Stimulated activated CD4-positive, alpha-beta T cell treated with anti-CD3 and anti-CD28 coated beads, Interleukin-15, amount 100 ng/mL, for 48 hours (primary cell): Measurements from ENCODE around the gene CDK3.
"Not testable (repeated sequence)": the region's sequence is repeated elsewhere in the genome, so short reads cannot be mapped to it uniquely, and the experiment has no call there.

Experiments
- DNase-seq, 2 donors: peaks; one replicate each; pipeline ENCODE4 v3.0.0-alpha.2; 2020; ENCODE audit warnings: low read depth in 2 of 2

CDK3 gene

DNA sequence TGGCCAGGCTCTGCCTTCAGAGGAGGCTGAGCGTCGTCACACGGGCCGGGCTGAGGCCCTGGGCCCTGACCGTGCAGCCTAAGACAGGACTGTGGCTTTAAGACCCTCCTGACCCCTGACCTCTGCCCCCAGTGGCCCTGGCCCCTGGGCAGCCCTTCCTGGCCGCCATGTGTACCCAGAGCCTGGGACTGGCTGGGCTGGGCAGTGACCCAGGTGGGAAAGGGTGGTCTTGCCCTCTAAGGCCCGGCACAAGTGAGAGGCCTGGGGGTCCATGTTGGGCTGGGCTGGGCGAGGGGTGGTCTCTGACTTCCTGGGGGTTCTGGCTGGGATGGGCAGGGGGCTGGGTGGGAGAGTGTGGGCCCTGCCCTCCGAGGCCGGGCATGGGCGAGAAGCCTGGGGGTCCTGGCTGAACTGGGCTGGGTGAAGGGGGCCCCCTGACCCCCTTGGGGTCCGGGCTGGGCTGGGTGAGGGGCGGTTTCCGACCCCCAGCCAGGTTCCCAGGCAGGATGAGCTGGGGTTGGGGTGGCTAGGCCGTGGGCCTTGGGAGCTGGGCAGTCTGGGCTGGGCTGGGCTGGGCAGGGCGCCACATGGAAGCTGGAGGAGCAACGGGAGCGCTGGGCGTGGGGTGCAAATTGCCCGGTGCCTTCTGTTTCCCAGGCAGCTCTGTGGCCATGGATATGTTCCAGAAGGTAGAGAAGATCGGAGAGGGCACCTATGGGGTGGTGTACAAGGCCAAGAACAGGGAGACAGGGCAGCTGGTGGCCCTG is at the start of gene CDK3:
Gene CDK3, plus strand, starts transcription at position 101 of the 767 bp plus-strand sequence. Its CDS starts 571 bp downstream, at position 672.
- no peak for DNase-seq

DNA sequence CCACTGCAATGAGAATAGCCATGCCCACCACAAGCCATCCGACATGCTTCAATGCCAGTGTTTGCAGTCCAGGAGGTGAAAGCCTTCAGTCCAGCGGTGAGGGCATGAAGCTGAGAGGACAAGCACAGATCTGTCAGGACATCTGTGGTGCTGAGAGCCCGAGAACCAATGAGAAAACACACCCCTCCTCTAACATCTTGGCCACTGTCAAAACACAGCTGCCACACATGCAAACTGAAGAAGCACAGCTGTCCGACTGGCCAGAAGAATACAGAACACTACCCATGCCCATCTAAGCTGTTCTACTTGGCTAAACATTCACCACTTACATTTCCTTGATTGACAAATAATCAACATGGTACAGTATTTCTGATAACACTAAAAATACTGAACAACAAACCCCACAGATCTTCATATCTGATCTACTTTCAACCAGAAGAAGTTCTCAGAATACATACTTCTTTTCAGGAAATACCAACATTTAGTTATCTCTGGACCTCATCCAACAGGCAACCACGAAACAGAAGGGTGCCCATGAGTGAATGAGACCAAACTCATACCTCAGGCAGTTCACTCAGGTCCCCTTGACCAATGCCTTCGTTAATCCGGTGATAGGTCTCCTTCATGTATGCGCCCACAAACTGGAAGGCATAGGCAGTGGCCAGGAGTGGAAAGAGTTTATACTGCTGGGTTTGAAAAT is 49.6 kb upstream of the CDK3 start:
- DNase-seq = no peak

DNA sequence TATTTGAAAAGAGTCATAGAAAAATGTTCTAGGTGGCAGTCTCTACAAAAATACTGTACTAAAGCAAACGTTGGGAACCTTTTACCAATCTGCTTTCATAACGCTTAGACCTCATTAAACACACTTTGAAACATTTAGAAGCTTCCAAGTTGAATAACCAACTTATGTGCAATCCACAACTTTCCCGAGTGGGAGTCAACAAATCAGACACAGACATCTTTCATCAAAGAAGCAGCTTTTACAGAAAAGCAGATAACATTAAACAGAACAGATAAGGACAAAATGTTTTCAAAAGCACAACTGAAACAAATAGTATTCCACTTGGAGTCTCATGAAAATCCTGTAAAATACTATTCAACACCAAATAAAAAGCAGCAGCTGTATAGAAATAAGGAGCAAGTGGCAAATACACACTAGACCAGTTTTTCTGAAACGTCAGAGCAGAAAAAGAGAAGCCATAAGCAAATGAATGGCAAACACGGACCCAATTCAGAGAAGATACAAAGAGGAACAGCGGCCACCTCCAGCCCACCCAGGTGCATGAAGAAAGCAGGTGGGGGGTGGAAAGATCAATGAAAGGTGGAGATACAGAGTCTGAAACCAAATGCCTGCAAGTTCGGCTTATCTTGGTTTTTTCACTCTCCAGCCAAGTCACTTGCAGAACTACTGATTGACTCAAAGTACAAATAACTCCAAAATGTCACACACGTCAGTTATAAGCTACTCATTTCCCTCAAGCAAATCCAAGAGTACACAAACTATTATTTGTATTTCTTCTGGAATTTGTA is 41.4 kb upstream of the CDK3 start:
- no peak for DNase-seq

DNA sequence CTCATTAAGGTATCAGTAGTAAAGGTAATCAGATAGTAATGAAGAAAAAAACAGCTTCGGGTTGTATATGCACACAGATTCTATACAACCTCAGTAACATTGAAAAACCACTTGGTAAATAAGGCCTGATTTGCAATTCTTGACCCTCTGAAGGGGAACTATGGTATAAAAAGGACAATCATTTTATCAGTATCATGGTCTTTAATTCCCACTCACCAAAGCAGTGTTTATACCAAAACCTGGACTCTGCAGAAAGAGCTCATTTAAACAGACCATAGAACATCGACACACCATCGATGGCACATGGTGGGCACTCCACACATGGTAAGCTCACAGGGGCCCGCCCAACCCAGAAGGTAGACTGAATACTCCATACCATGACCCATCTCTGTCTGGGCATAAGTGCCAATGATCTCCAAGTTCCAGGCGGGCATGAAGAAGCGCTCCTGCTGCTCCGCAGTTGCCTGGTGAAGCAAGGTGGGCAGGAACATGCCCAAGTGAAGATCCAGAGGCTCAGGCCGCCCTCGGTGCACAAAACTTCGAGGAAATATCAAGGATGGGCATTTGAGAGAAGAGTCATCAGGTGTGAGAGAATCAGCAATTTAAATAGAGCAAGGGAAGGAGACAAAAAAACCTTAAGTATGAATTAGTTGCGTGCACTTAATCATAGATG is 40.7 kb upstream of the CDK3 start:
- DNase-seq = no peak

DNA sequence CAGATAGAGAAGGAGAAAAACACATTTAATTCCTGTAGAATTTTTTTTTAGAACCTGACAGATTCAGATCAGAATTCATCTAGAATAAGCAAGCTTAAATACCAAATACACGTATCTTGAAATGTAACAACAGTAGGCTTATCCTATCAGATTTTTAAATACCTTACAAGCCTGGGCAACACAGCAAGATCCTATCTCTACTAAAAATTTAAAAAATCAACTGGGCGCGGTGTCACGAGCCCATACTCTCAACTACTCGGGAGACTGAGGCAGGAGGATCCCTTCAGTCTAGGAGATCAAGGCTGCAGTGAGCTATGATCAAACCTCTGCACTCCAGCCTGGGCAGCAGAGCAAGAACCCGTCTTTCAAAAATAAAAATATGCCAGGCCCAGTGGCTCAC is 35.2 kb upstream of the CDK3 start:
- no peak for DNase-seq

DNA sequence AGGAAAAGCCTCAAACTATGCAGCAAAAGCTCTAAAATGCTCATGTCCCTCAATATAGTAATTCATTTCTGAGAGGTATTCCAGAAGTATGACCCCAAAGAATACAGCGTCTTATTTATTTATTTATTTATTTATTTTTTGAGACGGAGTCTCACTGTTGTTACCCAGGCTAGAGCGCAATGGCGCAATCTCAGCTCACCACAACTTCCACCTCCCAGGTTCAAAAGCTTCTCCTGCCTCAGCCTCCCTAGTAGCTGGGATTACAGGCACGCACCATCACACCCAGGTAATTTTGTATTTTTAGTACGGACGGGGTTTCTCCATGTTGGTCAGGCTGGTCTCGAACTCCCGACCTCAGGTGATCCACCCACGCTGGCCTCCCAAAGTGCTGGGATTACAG is 31.6 kb upstream of the CDK3 start:
- DNase-seq = not testable (repeated sequence)

DNA sequence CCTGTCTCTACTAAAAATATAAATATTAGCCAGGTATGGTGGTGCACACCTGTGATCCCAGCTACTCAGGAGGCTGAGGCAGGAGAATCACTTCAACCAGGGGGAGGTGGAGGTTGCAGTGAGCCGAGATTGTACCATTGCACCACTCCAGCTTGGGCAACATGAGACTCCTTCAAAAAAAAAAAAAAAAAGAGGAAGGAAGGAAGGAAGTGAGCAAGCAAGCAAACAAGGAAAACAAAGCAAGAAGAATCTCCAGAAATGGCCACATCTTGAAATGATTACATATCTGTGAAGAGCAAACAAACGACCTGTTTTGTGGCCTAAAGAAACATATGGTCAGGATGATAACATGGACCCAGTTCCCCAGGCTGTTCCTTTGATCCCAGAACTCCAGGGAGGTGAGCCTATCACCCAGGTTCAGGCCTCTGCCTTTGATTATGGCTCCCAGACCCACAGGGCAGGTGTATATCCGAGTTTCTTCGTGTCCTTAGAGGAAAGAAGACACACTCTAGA is 30.6 kb upstream of the CDK3 start:
- no peak for DNase-seq

DNA sequence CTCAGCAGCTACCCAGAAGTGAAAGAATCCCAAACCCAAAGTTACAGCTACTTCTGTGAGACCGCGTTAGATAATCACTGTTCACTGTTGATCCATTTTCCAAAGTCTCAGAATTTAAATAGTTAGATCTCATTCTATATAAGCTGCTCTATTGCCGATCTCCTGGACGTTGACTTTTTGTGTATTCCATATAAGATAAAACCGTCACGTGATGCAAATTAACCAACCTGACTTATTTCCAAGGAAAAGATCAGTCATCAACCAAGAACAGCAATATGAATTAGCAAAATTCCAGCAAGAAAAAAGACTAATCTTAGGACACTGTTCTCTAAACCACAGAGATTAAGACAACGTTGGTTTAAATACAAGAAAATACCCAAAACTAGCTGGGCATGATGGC is 30.0 kb upstream of the CDK3 start:
- no peak for DNase-seq

DNA sequence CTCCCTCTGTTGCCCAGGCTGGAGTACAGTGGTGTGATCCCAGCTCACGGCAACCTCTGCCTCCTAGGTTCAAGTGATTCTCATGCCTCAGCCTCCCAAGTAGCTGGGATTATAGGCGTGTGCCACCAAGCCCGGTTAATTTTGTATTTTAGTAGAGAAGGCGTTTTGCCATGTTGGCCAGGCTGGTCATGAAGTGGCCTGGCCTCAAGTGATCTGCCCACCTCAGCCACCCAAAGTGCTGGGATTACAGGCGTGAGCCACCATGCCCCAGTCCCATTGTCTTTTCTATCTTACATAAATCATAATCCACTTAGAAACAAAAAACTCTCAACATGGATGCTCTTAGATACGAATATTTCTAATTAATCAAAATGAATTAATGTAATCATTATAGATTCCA is 25.5 kb upstream of the CDK3 start:
- DNase-seq = not testable (repeated sequence)

DNA sequence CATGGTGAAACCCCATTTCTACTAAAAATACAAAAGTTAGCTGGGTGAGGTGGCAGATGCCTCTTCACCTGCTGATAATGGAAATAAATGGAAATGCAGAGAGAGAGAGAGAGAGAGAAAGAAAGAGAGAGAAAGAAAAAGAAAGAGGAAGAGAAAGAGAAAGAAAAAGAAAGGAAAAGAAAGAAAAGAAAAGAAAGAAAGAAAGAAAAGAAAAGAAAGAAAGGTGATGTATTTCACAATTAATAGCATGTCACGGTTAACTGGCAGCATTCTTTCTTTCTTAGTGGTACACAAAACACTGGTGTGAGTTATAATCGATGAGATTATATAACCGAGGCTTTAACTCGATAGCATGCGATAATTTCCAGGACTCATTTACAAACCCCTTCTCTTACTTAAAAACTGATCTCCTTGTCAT is 24.9 kb upstream of the CDK3 start:
- no peak for DNase-seq

DNA sequence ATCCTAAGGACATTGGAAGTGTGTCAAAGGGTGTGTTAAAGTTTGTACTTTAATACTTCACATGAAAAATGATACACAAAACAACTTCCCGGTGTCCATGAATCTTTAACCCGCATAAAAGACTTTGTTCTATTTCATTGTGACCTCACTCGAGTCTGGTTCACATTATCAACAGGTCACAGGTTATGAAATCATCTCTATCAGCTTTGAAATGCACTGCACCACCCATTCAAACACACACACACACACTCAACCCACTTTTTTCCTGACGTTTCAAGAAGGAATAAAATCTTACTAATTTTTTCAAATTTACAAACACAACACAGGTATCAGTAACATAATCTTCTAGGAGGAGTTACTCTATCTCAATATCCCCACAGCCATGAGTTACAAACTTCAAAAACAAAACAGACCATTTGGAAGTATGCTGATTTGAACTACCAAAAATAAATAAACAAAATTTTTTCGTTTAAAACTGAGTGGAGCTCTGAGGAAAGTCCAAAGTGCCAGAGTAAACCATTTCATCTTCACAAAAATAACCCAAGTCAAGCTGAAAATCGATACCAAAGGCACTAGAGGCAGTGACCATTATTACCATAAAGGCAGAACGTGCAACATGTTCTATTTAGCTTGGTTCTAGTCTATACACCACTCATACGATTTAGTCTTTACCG is 24.3 kb upstream of the CDK3 start:
- no peak for DNase-seq

DNA sequence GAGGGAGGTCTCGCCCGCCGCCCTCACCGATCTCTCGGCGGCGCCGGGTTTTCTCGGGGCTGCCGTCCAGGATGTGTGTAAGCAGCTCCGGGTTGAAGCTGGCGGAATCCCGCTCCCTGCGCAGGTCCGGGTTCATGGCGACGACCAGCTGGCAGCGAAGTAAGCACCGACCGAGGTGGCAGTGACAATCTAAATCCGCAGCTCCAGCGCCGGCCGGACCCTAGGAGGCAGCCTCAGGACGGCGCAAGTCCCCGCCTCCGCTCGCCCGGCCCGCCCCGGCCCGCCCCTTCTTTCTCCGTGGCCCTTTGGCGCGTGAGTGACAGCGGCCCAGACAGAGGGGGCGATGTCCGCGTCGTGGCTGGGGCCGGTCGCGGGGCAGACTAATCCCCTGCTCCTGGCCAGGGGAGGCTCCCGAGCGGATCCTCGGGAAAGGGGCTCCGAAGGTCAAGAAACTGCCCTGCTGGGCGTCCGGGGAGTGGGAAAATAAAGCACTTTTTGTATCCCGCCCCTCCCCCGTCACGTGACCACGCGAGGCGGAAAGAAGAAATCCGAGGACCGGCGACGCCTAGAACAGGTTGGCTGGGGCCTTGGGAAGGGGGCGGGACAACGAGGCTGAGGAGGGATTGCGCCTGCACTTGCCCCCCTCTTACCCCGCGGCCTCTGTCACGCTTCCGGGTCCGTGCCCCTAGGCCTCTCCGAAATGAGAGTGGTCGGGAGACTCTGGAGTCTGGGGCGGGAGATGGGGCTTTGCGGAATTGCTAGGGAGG is 21.5 kb upstream of the CDK3 start, which contains the start of the genes ACOX1 and TEN1:
Gene ACOX1, minus strand, starts transcription at position 229 of the 767 bp plus-strand sequence. Its CDS starts 93 bp downstream, at position 136.
Gene TEN1, plus strand, starts transcription at position 303 of the 767 bp plus-strand sequence. CDS start 6,953 bp downstream, outside the sequence.
- DNase-seq = peak; percentile 93 to 97

DNA sequence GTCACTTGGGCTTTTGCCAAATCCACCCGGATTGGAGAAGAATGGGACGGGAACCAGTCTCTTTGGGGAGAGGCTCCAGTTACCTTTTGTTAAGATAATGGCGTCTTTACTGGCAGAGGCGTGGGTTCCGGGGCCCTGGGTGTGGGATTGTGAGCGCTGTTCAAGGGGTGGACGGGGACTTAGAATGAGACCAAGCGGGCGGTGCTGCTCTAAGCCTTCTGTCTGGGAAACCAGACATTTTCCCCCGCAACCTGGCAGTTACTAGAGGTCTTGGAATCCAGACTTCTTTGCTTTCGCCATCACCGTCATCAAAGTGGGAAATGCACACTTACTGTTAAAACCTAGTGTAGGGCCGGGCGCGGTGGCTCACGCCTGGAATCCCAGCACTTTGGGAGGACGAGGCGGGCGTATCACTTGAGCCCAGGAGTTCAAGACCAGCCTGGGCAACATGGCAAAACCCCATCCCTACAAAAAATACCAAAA is 20.9 kb upstream of the CDK3 start:
- DNase-seq = no peak

DNA sequence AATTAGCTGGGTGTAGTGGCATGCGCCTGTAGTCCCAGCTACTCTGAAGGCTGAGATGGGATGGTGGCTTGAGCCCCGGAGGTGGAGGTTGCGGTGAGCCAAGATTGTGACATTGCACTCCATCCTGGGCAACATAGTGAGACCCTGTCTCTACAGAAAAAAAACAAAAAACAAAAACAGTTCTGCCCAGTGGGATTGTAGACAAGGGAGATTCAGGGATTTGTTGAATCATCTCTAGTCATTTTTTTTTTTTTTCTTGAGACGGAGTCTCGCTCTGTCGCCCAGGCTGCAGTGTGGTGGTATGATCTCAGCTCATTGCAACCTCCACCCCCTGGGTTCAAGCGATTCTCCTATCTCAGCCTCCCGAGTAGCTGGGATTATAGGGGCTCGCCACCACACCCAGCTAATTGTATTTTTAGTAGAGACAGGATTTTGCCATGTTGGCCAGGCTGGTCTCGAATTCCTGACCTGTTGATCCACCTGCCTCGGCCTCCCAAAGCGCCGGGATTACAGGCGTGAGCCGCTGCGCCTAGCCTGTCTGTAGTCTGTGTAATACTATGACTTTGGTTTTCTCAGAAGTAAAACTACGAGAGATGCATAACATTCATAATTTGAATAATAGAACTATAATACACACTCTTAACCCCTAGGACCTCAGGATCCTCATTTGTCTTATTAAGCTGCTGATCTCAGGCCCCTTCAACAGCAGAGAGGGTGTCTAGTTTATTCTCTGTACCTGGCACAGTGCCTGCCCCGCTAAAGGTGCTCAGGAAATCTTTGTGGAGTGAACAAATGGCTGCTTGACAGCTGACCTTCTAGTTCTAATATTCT is 20.3 kb upstream of the CDK3 start:
- DNase-seq = no peak

DNA sequence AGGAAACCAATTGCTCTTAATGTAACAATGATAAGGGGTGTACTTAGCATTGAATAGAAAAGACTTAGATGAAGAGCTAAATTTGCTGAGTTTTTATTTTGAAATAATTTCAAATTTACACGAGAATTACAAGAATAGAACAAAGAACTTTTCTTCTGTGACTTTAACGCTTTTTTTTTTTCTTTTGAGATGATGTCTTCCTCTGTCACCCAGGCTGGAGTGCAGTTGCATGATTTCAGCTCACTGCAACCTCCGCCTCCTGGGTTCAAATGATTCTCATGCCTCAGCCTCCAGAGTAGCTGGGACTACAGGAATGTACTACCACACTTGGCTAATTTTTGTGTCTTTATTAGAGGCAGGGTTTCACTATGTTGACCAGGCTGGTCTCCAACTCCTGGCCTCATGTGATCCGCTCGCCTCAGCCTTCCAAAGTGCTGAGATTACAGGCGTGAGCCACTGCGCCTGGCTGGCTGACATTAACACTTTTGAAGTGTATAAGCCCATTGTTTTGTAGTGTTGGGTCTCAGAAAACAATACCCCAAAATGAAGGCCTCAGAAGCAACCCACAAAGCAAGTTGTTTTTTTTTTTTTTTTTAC is 19.5 kb upstream of the CDK3 start:
- no peak for DNase-seq

DNA sequence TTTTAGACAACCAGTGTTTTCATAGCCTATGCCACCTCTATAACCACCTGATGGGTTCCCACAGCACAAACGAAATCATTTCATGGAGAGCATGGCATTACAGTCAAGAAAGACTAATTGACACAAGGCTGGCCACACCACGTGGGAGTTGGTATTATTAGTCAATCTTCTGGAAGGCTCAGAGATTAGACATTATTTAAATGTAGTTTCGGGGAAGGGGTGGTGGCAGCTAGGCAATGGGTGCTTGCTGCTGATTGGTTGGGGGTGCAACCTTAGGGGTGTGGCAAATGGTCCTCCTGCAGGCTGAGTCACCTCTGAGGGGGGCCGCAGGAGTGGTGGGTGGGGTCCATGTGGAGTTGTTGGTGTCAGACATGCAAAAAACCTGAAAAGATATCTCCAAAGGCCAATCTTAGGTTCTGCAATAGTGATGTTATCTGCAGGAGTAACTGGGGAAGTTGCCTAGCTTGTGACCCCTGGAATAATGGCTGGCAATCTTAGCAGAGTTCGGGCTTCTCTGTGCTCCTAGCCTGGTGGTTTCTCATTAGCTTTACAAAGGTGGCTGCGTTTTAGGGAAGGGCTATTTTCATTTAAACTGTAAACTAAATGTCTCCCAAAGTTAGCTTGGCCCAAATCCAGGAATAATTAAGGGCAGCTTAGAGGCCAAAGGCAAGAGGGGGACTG is 17.0 kb upstream of the CDK3 start:
- DNase-seq = no peak

DNA sequence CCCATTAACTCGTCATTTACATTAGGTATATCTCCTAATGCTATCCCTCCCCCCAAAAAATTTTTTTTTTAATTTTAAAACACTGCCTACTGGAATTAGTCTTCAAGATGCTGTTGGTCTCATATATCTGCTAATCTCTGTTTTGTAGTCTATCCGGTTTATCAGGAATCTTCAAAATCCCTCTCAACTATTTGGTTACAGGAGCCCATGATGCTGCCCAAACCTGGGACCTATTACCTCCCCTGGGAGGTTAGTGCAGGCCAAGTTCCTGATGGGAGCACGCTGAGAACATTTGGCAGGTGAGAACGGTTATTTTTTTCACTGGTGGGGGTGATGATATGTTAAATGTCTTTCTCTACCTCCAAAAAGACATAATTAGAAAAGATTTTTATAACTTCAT is 14.7 kb upstream of the CDK3 start:
- DNase-seq = no peak

DNA sequence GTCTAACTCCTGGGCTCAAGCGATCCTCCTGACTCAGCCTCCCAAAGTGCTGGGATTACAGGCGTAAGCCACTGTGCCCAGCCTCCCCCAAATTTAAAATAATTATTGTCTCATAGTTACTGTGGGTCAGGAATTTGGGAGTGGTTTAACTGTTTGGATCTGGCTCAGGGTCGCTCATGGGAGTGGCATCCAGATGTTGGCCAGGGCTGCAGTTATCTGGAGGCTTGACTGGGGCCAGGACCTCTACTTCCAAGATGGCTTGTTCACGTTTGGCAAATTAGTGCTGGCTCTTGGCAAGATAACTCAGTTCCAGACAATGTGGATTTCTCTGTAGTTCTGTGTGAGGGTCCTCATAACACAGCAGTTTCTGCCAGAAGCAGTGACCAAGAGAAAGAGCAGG is 13.6 kb upstream of the CDK3 start:
- DNase-seq = no peak
